ENCODE results near the gene SMDT1. TPM values are rescaled to one million over a fixed set of nuclear protein-coding genes. Genes with fewer than 3 reads are reported as not detected.
"Not testable (repeated sequence)": the region's sequence is repeated elsewhere in the genome, so short reads cannot be mapped to it uniquely, and the experiment has no call there.

Gene SMDT1
- total RNA-seq, 4 donors from 2014 or later, result 14.1 to 61.8 (median 21.5) TPM

- Histone ChIP-seq H3K4me1 (no peaks in the 10 kb centered on the region), H3K9me3 (peaks cover 0 to 10% (median 0%) of the 10 kb centered on the region in 4 donors), H3K36me3 (peaks cover 0 to 10% (median 0%) of the 10 kb centered on the region in 3 donors), H3K27ac (no peak overlapping the region), H3K4me3 (no peak overlapping the region), H3K27me3 (no peaks in the 10 kb centered on the region)
- no peak for DNase-seq (ENCODE audit: low spot score in 2 of 2)
- no peak for TF ChIP-seq CTCF (IDR thresholded peaks at IDR 0.05)
- no peak for TF ChIP-seq POLR2A (IDR thresholded peaks at IDR 0.05)
- TF ChIP-seq EP300 (IDR thresholded peaks at IDR 0.05), result no peak
- WGBS, 2 donors, result 85 to 97% methylated on average over 5 to 13 of the region's 16 CpGs
Observed at GRCh38 chr22:42127606-42128005, 48.1 kb downstream of the SMDT1 start.

- H3K4me3 ChIP-seq; H3K4me1 ChIP-seq; DNase-seq (ENCODE audit: low spot score in 2 of 2); H3K36me3 ChIP-seq; H3K27ac ChIP-seq; H3K27me3 ChIP-seq: not testable (repeated sequence)
- peaks cover 0 to 10% (median 0%) of the 10 kb centered on the region in 4 donors for H3K9me3 ChIP-seq
- 83 to 85% methylated on average over 8 to 12 of the region's 13 CpGs for WGBS, 2 donors
Observed at GRCh38 chr22:42128007-42128406, 48.5 kb downstream of the SMDT1 start.

GRCh38 chr22:42128776-42129694 is 49.5 kb downstream of the SMDT1 start:
- H3K9me3 ChIP-seq, result peaks cover 0 to 10% (median 0%) of the 10 kb centered on the region in 4 donors
- H3K4me3 ChIP-seq; H3K36me3 ChIP-seq; H3K27me3 ChIP-seq; H3K4me1 ChIP-seq; H3K27ac ChIP-seq; DNase-seq (ENCODE audit: low spot score in 2 of 2): not testable (repeated sequence)
- 56 to 82% methylated on average over 43 to 65 of the region's 65 CpGs for WGBS, 2 donors

- H3K4me3 ChIP-seq; H3K27me3 ChIP-seq; H3K27ac ChIP-seq; H3K4me1 ChIP-seq; DNase-seq (ENCODE audit: low spot score in 2 of 2); H3K36me3 ChIP-seq: not testable (repeated sequence)
- 0 to 15% methylated on average over 1 of the region's 7 CpGs for WGBS, 2 donors
- peaks cover 0 to 10% (median 0%) of the 10 kb centered on the region in 4 donors for H3K9me3 ChIP-seq
Observed at GRCh38 chr22:42130182-42130581, 50.7 kb downstream of the SMDT1 start.

GRCh38 chr22:42130639-42131431 is 51.3 kb downstream of the SMDT1 start, which contains the start of gene CYP2D6:
Gene CYP2D6 (minus strand): TSS chr22:42130810. CDS start chr22:42130791, 19 bp downstream.
- WGBS, 2 donors, result 86 to 93% methylated on average over 10 to 14 of the region's 14 CpGs
- H3K27me3 ChIP-seq, result not testable (repeated sequence)

GRCh38 chr22:42131562-42131961 is 52.1 kb downstream of the SMDT1 start:
- Histone ChIP-seq H3K4me3 (no peak overlapping the region), H3K27me3 (no peaks in the 10 kb centered on the region), H3K36me3 (peaks cover 0 to 7% (median 0%) of the 10 kb centered on the region in 3 donors), H3K4me1 (no peaks in the 10 kb centered on the region), H3K9me3 (peaks cover 0 to 10% (median 0%) of the 10 kb centered on the region in 4 donors), H3K27ac (no peak overlapping the region)
- DNase-seq (ENCODE audit: low spot score in 2 of 2), result no peak
- TF ChIP-seq POLR2A (IDR thresholded peaks at IDR 0.05), result no peak
- 55 to 57% methylated on average over 8 of the region's 8 CpGs for WGBS, 2 donors

More at GRCh38 chr22:42130639-42131431, 51.3 kb downstream of the SMDT1 start, which contains the start of gene CYP2D6:
- not testable (repeated sequence) for H3K36me3 ChIP-seq; H3K4me1 ChIP-seq; H3K27ac ChIP-seq; H3K4me3 ChIP-seq; DNase-seq (ENCODE audit: low spot score in 2 of 2)
- H3K9me3 ChIP-seq, result peaks cover 0 to 10% (median 0%) of the 10 kb centered on the region in 4 donors

GRCh38 chr22:42132457-42132856 is 53.0 kb downstream of the SMDT1 start:
- Histone ChIP-seq H3K27me3 (no peaks in the 10 kb centered on the region), H3K36me3 (peaks cover 0 to 3% (median 0%) of the 10 kb centered on the region in 3 donors), H3K9me3 (peaks cover 0 to 10% (median 0%) of the 10 kb centered on the region in 4 donors), H3K27ac (no peak overlapping the region), H3K4me1 (no peaks in the 10 kb centered on the region), H3K4me3 (no peak overlapping the region)
- WGBS, 2 donors, result 88% methylated on average over 12 to 13 of the region's 13 CpGs
- TF ChIP-seq CTCF (IDR thresholded peaks at IDR 0.05), result no peak
- no peak for TF ChIP-seq EP300 (IDR thresholded peaks at IDR 0.05)
- no peak for TF ChIP-seq POLR2A (IDR thresholded peaks at IDR 0.05)
- no peak for DNase-seq (ENCODE audit: low spot score in 2 of 2)

Small RNA genes within 50 kb of the gene (small RNA-seq; reads per million reads assigned to genes)
- not detected for gene SNORD13P1

Other genes starting within 250 kb of the SMDT1 start
- 100 to 1,000 TPM in 3 of 4 donors, 10 to 100 TPM in 1; 73.5 to 157 (median 129) TPM for gene SREBF2, start 246.6 kb upstream of the SMDT1 start, total RNA-seq
- gene SHISA8, start 164.6 kb upstream of the SMDT1 start, total RNA-seq, result 1 to 10 TPM in 1 of 4 donors, not detected in 3; 3.3 TPM
- gene TNFRSF13C, start 152.9 kb upstream of the SMDT1 start, total RNA-seq, result under 1 TPM in 1 of 4 donors, not detected in 3; under 0.01 TPM
- gene CENPM, start 132.5 kb upstream of the SMDT1 start, total RNA-seq, result 1 to 10 TPM in 2 of 4 donors, not detected in 2; 5.0 to 5.1 TPM
- gene SEPTIN3, start 110.3 kb upstream of the SMDT1 start, total RNA-seq, result 10 to 100 TPM; 24.3 to 37.9 (median 32.8) TPM
- 1 to 10 TPM; 3.0 to 6.8 (median 3.5) TPM for gene WBP2NL, start 80.9 kb upstream of the SMDT1 start, total RNA-seq
- gene NAGA, start 8.9 kb upstream of the SMDT1 start, total RNA-seq, result 10 to 100 TPM; 19.9 to 32.9 (median 30.0) TPM
- gene PHETA2, start 5.5 kb upstream of the SMDT1 start, total RNA-seq, result 10 to 100 TPM; 13.5 to 21.8 (median 16.0) TPM
- 10 to 100 TPM; 28.2 to 54.6 (median 44.9) TPM for gene NDUFA6, start 11.1 kb downstream of the SMDT1 start, total RNA-seq
- gene CYP2D6, start 51.1 kb downstream of the SMDT1 start, total RNA-seq, result 1 to 10 TPM in 1 of 4 donors, under 1 TPM in 3; 0.30 to 1.1 (median 0.61) TPM
- gene TCF20, start 191.0 kb downstream of the SMDT1 start, total RNA-seq, result 10 to 100 TPM; 17.4 to 28.8 (median 24.7) TPM

Data from tibial nerve (tissue), 4 donors.